HCT116 (cell line): Measurements from ENCODE around the gene ABHD12. TPM values are rescaled to one million over a fixed set of nuclear protein-coding genes. Genes with fewer than 3 reads are reported as not detected.

Experiments
- ATAC-seq: fragments of 200-7000 bp; cut with Tn5 transposase; 2 replicates; pipeline ENCODE4 v1.9.1; 2020; ENCODE audit warnings: mild to moderate bottlenecking, moderate library complexity
- BruUV-seq: library from RNA; stranded (reverse); fragments of 400-500 nt; replicated peaks from 2 replicates; lab custom pipeline; 2021; lab: Mats Ljungman, UMichigan
- CTCF ChIA-PET: fragments of 300-600 bp; sonication (Branson Sonifier 250); formaldehyde crosslinking; loops from one replicate; lab custom pipeline; 2021; ENCODE audit warnings: antibody characterized with exemption; lab: Charles Lee
- POLR2A ChIA-PET: fragments of 300-600, 350-600 bp; sonication (Branson Sonifier 250); formaldehyde crosslinking; loops from one replicate; lab custom pipeline; 2021; ENCODE audit warnings: antibody characterized with exemption; lab: Charles Lee
- RAD21 ChIA-PET, 2 experiments: fragments of 300-600 bp; sonication (Branson Sonifier 250); formaldehyde crosslinking; loops; one replicate each; lab custom pipeline; 2023; ENCODE audit warnings: low total read pairs in 2 of 2; ENCODE audit not compliant: uncharacterized antibody in 2 of 2, unreplicated experiment in 2 of 2, low non-redundant PET in 1 of 2; lab: Charles Lee
- DNase-seq: peaks from one replicate; pipeline ENCODE4 v3.0.0-alpha.2; 2010; ENCODE audit warnings: low read depth, low spot score
- H2AFZ ChIP-seq: fragments of 200-600 bp; shearing (Covaris generic), sonication (generic); 2 replicates; pipeline ENCODE4 v1.6.1; 2017; ENCODE audit warnings: low read depth, mixed run types, mixed read lengths, antibody characterized with exemption, low read length; ENCODE audit not compliant: poor library complexity, severe bottlenecking
- H3K27ac ChIP-seq: 2 replicates; pipeline ENCODE4 v1.5.1; 2012; ENCODE audit warnings: low read depth, low read length
- H3K27me3 ChIP-seq: fragments of 200-600 bp; sonication (generic); 2 replicates; pipeline ENCODE4 v1.6.1; 2016; ENCODE audit warnings: mixed run types, low read length, mixed read lengths; ENCODE audit not compliant: insufficient read depth
- H3K36me3 ChIP-seq, 2 experiments: fragments of 200-500 bp in 1 of 2; fragments of 200-600 bp in 1 of 2; sonication (Bioruptor generic) in 1 of 2; sonication (generic) in 1 of 2; 2 replicates each; pipeline versions ENCODE4 v1.5.1 to v1.6.1; 2014 to 2016; ENCODE audit warnings: low read length in 2 of 2, inconsistent platforms in 1 of 2, mixed read lengths in 1 of 2, mixed run types in 1 of 2; ENCODE audit not compliant: insufficient read depth in 2 of 2, control insufficient read depth in 1 of 2
- H3K4me1 ChIP-seq, 2 experiments: fragments of 200-600 bp in 1 of 2; sonication (generic) in 1 of 2; 2 replicates each; pipeline versions ENCODE4 v1.5.1 to v1.6.1; 2012 to 2017; ENCODE audit warnings: low read length in 2 of 2, inconsistent platforms in 1 of 2, mild to moderate bottlenecking in 1 of 2, mixed read lengths in 1 of 2, mixed run types in 1 of 2, moderate library complexity in 1 of 2; ENCODE audit not compliant: insufficient read depth in 2 of 2, control insufficient read depth in 1 of 2
- H3K4me2 ChIP-seq: fragments of 200-600 bp; sonication (generic); 2 replicates; pipeline ENCODE4 v1.6.1; 2017; ENCODE audit warnings: mixed run types, low read length, mixed read lengths
- H3K4me3 ChIP-seq, 2 experiments: fragments of 200-600 bp in 1 of 2; sonication (generic) in 1 of 2; replicated peaks in 1 of 2; 2 replicates each; pipeline ENCODE4 v1.5.1; 2011 to 2016; ENCODE audit warnings: low read length in 2 of 2, control low read depth in 1 of 2, low read depth in 1 of 2, mild to moderate bottlenecking in 1 of 2, mixed read lengths in 1 of 2, mixed run types in 1 of 2
- H3K79me2 ChIP-seq: fragments of 200-600 bp; sonication (generic); 2 replicates; pipeline ENCODE4 v1.6.1; 2017; ENCODE audit warnings: mild to moderate bottlenecking, mixed run types, low read length, moderate library complexity, mixed read lengths; ENCODE audit not compliant: insufficient read depth
- H3K9ac ChIP-seq: fragments of 200-600 bp; sonication (generic); 2 replicates; pipeline ENCODE4 v1.6.1; 2016; ENCODE audit warnings: low read length, mixed read lengths
- H3K9me2 ChIP-seq: fragments of 200-600 bp; sonication (generic), shearing (Covaris generic); 2 replicates; pipeline ENCODE4 v1.6.1; 2017; ENCODE audit warnings: mixed run types, mild to moderate bottlenecking, moderate library complexity; ENCODE audit not compliant: insufficient read depth
- H3K9me3 ChIP-seq, 2 experiments: fragments of 200-500 bp in 1 of 2; fragments of 200-600 bp in 1 of 2; sonication (Bioruptor generic) in 1 of 2; sonication (generic) in 1 of 2; 2 replicates each; pipeline ENCODE4 v1.6.1; 2014 to 2017; ENCODE audit warnings: low read length in 2 of 2, mixed read lengths in 2 of 2, inconsistent platforms in 1 of 2, low read depth in 1 of 2, mild to moderate bottlenecking in 1 of 2, mixed run types in 1 of 2, moderate library complexity in 1 of 2; ENCODE audit not compliant: control insufficient read depth in 1 of 2, insufficient read depth in 1 of 2
- H4K20me1 ChIP-seq: fragments of 200-600 bp; sonication (generic), shearing (Covaris generic); 2 replicates; pipeline ENCODE4 v1.6.1; 2017; ENCODE audit warnings: mixed run types, mild to moderate bottlenecking, moderate library complexity; ENCODE audit not compliant: insufficient read depth
- CBX3 ChIP-seq: IDR thresholded peaks from 2 replicates; pipeline ENCODE4 v1.6.1; 2012; ENCODE audit warnings: low read depth
- CEBPB ChIP-seq: IDR thresholded peaks from 2 replicates; pipeline ENCODE4 v1.6.1; 2012; ENCODE audit warnings: low read depth
- CTCF ChIP-seq, 3 experiments: fragments of 200-600 bp in 1 of 3; sonication (generic) in 1 of 3; IDR thresholded peaks in 2 of 3; conservative IDR thresholded peaks in 1 of 3; 2 replicates each; pipeline ENCODE4 v1.5.1; 2012 to 2017; ENCODE audit warnings: low read depth in 2 of 3, low read length in 2 of 3, antibody characterized with exemption in 1 of 3, borderline replicate concordance in 1 of 3, control low read depth in 1 of 3, mild to moderate bottlenecking in 1 of 3, mixed read lengths in 1 of 3, mixed run types in 1 of 3, moderate library complexity in 1 of 3; ENCODE audit not compliant: insufficient read depth in 1 of 3
- EGR1 ChIP-seq: IDR thresholded peaks from 2 replicates; pipeline ENCODE4 v1.6.1; 2012; ENCODE audit warnings: low read depth
- ELF1 ChIP-seq: IDR thresholded peaks from 2 replicates; pipeline ENCODE4 v1.6.1; 2012; ENCODE audit warnings: low read depth, borderline replicate concordance
- EZH2 ChIP-seq: fragments of 200-600 bp; sonication (generic); IDR thresholded peaks from 2 replicates; pipeline ENCODE4 v1.6.1; 2017; ENCODE audit warnings: antibody characterized with exemption, mixed run types
- EZH2phosphoT487 ChIP-seq: fragments of 200-600 bp; IDR thresholded peaks from 2 replicates; pipeline ENCODE4 v1.6.1; 2018; ENCODE audit warnings: antibody characterized with exemption, borderline replicate concordance
- FOSL1 ChIP-seq: IDR thresholded peaks from 2 replicates; pipeline ENCODE4 v1.6.1; 2012; ENCODE audit warnings: low read depth
- JUND ChIP-seq: IDR thresholded peaks from 2 replicates; pipeline ENCODE4 v1.6.1; 2012
- POLR2A ChIP-seq: IDR thresholded peaks from 2 replicates; pipeline ENCODE4 v1.7.0; 2011; ENCODE audit warnings: borderline replicate concordance; ENCODE audit not compliant: insufficient read depth, insufficient read length; ENCODE audit errors: extremely low read depth
- RAD21 ChIP-seq: IDR thresholded peaks from 2 replicates; pipeline ENCODE4 v1.6.1; 2012; ENCODE audit warnings: low read depth, mild to moderate bottlenecking
- SIN3A ChIP-seq: IDR thresholded peaks from 2 replicates; pipeline ENCODE4 v1.6.1; 2012; ENCODE audit warnings: low read depth
- SRF ChIP-seq: IDR thresholded peaks from 2 replicates; pipeline ENCODE4 v1.6.1; 2012; ENCODE audit warnings: low read depth
- YY1 ChIP-seq: IDR thresholded peaks from 2 replicates; pipeline ENCODE4 v1.6.1; 2011; ENCODE audit warnings: low read length, low read depth, moderate library complexity, mild to moderate bottlenecking; ENCODE audit not compliant: insufficient replicate concordance; ENCODE audit errors: extremely low read depth
- ZFX ChIP-seq: fragments of 450-650 bp; IDR thresholded peaks from 2 replicates; pipeline ENCODE4 v1.6.1; 2017
- ZNF274 ChIP-seq: fragments of 200-500 bp; sonication (Bioruptor generic); IDR thresholded peaks from 2 replicates; pipeline ENCODE4 v1.6.1; 2014; ENCODE audit warnings: mild to moderate bottlenecking, low read depth, low read length, inconsistent platforms
- intact Hi-C: fragments of 100-400 bp; cut with micrococcal nuclease; formaldehyde crosslinking; loops from 2 replicates; pipeline ENCODE4 v1.10.0; 2022
- total RNA-seq: library from RNA; stranded (reverse); gene quantifications from one replicate; pipeline ENCODE4 v1.2.1, GENCODE V29; 2021; ENCODE audit not compliant: unreplicated experiment
- TF ChIP-seq, protein P1 (sequence below): IDR thresholded peaks from 2 replicates; pipeline ENCODE4 v1.6.1; 2011; ENCODE audit warnings: mild to moderate bottlenecking, low read length, moderate library complexity; ENCODE audit not compliant: insufficient replicate concordance; ENCODE audit errors: extremely low read depth
- TF ChIP-seq, protein P2 (sequence below): IDR thresholded peaks from 2 replicates; pipeline ENCODE4 v1.6.1; 2012
- TF ChIP-seq, protein P3 (sequence below): IDR thresholded peaks from 2 replicates; pipeline ENCODE4 v1.6.1; 2012; ENCODE audit warnings: low read depth
- TF ChIP-seq, protein P4 (sequence below): IDR thresholded peaks from 2 replicates; pipeline ENCODE4 v1.6.1; 2012

Gene ABHD12
- total RNA-seq, 1 experiment from 2014 or later: 31.7 TPM

GRCh38 chr20:25368976-25369375 is 21.7 kb downstream of the ABHD12 start:
- no peaks in the 10 kb centered on the region for H4K20me1 ChIP-seq
- H3K4me3 ChIP-seq: no peak overlapping the region
- H2AFZ ChIP-seq: no peak overlapping the region
- RAD21 ChIA-PET: no interaction called here
- BruUV-seq: no TSS peak
- H3K4me2 ChIP-seq: no peak overlapping the region
- peaks cover 0 to 6% of the 10 kb centered on the region in 2 experiments; a peak in 1 of 4 replicates for H3K4me1 ChIP-seq
- CTCF ChIA-PET: no interaction called here
- H3K9ac ChIP-seq: no peak overlapping the region
- peaks cover 0 to 6% of the 10 kb centered on the region in 2 experiments; a peak in 1 of 4 replicates for H3K9me3 ChIP-seq
- DNase-seq: no peak
- POLR2A ChIA-PET: no interaction called here
- intact Hi-C loops: no loop called here
- TF ChIP-seq POLR2A: no peak
- TF ChIP-seq EZH2phosphoT487: no peak
- no peak for TF ChIP-seq SRF
- TF ChIP-seq FOSL1: no peak
- no peak for TF ChIP-seq JUND
- TF ChIP-seq CTCF (IDR thresholded peaks at IDR 0.05 in 2 of 3, conservative IDR thresholded peaks at IDR 0.05 in 1 of 3; ENCODE audit: borderline replicate concordance in 1 of 3, insufficient read depth in 1 of 3, low read depth in 2 of 3, low read length in 2 of 3): no peak
- TF ChIP-seq, protein P1, sequence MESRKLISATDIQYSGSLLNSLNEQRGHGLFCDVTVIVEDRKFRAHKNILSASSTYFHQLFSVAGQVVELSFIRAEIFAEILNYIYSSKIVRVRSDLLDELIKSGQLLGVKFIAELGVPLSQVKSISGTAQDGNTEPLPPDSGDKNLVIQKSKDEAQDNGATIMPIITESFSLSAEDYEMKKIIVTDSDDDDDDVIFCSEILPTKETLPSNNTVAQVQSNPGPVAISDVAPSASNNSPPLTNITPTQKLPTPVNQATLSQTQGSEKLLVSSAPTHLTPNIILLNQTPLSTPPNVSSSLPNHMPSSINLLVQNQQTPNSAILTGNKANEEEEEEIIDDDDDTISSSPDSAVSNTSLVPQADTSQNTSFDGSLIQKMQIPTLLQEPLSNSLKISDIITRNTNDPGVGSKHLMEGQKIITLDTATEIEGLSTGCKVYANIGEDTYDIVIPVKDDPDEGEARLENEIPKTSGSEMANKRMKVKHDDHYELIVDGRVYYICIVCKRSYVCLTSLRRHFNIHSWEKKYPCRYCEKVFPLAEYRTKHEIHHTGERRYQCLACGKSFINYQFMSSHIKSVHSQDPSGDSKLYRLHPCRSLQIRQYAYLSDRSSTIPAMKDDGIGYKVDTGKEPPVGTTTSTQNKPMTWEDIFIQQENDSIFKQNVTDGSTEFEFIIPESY: no peak
- no peak for TF ChIP-seq RAD21
- TF ChIP-seq ZFX: no peak
- TF ChIP-seq ZNF274: no peak
- no peak for TF ChIP-seq YY1
- TF ChIP-seq, protein P2, sequence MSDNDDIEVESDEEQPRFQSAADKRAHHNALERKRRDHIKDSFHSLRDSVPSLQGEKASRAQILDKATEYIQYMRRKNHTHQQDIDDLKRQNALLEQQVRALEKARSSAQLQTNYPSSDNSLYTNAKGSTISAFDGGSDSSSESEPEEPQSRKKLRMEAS: no peak
- no peak for TF ChIP-seq CEBPB
- TF ChIP-seq, protein P3, sequence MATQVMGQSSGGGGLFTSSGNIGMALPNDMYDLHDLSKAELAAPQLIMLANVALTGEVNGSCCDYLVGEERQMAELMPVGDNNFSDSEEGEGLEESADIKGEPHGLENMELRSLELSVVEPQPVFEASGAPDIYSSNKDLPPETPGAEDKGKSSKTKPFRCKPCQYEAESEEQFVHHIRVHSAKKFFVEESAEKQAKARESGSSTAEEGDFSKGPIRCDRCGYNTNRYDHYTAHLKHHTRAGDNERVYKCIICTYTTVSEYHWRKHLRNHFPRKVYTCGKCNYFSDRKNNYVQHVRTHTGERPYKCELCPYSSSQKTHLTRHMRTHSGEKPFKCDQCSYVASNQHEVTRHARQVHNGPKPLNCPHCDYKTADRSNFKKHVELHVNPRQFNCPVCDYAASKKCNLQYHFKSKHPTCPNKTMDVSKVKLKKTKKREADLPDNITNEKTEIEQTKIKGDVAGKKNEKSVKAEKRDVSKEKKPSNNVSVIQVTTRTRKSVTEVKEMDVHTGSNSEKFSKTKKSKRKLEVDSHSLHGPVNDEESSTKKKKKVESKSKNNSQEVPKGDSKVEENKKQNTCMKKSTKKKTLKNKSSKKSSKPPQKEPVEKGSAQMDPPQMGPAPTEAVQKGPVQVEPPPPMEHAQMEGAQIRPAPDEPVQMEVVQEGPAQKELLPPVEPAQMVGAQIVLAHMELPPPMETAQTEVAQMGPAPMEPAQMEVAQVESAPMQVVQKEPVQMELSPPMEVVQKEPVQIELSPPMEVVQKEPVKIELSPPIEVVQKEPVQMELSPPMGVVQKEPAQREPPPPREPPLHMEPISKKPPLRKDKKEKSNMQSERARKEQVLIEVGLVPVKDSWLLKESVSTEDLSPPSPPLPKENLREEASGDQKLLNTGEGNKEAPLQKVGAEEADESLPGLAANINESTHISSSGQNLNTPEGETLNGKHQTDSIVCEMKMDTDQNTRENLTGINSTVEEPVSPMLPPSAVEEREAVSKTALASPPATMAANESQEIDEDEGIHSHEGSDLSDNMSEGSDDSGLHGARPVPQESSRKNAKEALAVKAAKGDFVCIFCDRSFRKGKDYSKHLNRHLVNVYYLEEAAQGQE: no peak
- no peak for TF ChIP-seq SIN3A
- TF ChIP-seq EGR1: no peak
- TF ChIP-seq ELF1: no peak
- TF ChIP-seq, protein P4, sequence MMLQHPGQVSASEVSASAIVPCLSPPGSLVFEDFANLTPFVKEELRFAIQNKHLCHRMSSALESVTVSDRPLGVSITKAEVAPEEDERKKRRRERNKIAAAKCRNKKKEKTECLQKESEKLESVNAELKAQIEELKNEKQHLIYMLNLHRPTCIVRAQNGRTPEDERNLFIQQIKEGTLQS: no peak
- TF ChIP-seq CBX3: no peak
- no peak for TF ChIP-seq EZH2
- H3K27me3 ChIP-seq: no peaks in the 10 kb centered on the region
- H3K27ac ChIP-seq: no peak overlapping the region
- H3K36me3 ChIP-seq: no peaks in the 10 kb centered on the region
- no peaks in the 10 kb centered on the region for H3K9me2 ChIP-seq
- no peak for ATAC-seq
- no peaks in the 10 kb centered on the region; the same call in 1 of the 2 replicates for H3K79me2 ChIP-seq
